ENCODE measurements around the gene KNL1.

KNL1 gene, protein sequence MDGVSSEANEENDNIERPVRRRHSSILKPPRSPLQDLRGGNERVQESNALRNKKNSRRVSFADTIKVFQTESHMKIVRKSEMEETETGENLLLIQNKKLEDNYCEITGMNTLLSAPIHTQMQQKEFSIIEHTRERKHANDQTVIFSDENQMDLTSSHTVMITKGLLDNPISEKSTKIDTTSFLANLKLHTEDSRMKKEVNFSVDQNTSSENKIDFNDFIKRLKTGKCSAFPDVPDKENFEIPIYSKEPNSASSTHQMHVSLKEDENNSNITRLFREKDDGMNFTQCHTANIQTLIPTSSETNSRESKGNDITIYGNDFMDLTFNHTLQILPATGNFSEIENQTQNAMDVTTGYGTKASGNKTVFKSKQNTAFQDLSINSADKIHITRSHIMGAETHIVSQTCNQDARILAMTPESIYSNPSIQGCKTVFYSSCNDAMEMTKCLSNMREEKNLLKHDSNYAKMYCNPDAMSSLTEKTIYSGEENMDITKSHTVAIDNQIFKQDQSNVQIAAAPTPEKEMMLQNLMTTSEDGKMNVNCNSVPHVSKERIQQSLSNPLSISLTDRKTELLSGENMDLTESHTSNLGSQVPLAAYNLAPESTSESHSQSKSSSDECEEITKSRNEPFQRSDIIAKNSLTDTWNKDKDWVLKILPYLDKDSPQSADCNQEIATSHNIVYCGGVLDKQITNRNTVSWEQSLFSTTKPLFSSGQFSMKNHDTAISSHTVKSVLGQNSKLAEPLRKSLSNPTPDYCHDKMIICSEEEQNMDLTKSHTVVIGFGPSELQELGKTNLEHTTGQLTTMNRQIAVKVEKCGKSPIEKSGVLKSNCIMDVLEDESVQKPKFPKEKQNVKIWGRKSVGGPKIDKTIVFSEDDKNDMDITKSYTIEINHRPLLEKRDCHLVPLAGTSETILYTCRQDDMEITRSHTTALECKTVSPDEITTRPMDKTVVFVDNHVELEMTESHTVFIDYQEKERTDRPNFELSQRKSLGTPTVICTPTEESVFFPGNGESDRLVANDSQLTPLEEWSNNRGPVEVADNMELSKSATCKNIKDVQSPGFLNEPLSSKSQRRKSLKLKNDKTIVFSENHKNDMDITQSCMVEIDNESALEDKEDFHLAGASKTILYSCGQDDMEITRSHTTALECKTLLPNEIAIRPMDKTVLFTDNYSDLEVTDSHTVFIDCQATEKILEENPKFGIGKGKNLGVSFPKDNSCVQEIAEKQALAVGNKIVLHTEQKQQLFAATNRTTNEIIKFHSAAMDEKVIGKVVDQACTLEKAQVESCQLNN (N-terminal part only)

DNA sequence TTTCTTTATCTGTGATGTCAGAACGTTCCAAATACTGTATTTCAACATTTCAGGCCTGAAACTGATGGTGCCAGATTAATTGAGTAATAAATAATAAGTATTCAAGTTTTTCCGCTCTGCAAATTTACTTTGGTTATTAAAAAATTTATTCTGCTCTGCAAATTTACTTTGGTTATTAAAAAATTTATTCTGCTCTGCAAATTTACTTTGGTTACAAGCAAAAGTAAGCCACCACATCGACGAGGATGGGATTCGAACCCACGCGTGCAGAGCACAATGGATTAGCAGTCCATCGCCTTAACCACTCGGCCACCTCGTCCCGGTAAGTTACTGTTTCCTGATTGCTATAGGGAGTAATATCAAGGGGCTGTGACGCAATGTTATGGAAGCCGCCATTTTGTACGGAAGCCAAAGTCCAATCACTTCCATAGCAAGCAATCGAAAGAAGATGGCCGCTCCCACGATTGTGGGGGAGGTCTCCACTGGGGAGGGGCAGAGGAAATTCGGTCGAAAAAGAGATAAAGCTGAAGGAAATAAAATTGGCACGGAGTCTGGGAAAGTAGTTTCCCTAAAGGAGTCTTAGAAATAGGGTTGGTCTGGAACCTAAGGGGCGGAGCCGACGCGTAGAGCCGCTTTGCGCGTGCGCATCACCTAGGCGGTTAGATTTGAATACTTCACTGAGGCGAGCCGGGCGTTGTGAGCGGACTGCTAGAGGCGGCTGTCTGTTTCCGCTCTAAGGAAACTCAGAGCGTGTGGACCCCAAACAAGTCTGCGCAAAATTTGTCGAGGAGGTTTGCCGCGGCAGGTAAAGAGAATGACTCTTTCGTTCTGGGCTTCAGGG, at the start of gene KNL1:
KNL1 (plus strand) TSS at position 662 of the 841 bp plus-strand sequence. CDS start 8,683 bp downstream, outside the sequence.
- TF ChIP-seq, protein P1, sequence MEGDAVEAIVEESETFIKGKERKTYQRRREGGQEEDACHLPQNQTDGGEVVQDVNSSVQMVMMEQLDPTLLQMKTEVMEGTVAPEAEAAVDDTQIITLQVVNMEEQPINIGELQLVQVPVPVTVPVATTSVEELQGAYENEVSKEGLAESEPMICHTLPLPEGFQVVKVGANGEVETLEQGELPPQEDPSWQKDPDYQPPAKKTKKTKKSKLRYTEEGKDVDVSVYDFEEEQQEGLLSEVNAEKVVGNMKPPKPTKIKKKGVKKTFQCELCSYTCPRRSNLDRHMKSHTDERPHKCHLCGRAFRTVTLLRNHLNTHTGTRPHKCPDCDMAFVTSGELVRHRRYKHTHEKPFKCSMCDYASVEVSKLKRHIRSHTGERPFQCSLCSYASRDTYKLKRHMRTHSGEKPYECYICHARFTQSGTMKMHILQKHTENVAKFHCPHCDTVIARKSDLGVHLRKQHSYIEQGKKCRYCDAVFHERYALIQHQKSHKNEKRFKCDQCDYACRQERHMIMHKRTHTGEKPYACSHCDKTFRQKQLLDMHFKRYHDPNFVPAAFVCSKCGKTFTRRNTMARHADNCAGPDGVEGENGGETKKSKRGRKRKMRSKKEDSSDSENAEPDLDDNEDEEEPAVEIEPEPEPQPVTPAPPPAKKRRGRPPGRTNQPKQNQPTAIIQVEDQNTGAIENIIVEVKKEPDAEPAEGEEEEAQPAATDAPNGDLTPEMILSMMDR (conservative IDR thresholded peaks at IDR 0.05; ENCODE audit: low read depth, low read length) = no peak
- peak within 1 kb of the TSS; percentile 82 for H3K4me3 ChIP-seq (ENCODE audit: low read depth, low read length)
- peak; percentile 97 for DNase-seq (ENCODE audit: low read depth)

DNA sequence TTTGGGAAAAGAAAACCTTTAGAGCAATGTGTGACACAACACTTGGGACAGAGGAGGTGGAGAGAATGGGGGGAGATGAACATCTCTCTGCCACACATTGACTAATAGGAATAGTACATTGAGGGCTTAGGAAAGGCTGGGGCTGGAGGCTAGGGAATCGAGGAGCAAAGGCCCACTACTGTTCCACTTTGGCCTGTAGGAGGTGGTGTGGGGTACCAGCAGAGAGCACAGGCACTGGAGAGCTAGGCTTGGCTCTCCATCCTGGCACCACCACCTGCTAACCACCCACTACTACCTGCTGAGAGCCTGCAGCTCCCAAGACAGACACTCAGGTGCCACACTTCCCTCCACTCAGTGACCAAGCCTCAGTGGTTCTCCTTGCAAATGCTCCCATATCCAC, 48.6 kb upstream of the KNL1 start:
- TF ChIP-seq, protein P1 (conservative IDR thresholded peaks at IDR 0.05; ENCODE audit: low read depth, low read length) = peak; percentile 11
- DNase-seq (ENCODE audit: low read depth) = no peak
- H3K4me3 ChIP-seq (ENCODE audit: low read depth, low read length) = no peak overlapping the region

DNA sequence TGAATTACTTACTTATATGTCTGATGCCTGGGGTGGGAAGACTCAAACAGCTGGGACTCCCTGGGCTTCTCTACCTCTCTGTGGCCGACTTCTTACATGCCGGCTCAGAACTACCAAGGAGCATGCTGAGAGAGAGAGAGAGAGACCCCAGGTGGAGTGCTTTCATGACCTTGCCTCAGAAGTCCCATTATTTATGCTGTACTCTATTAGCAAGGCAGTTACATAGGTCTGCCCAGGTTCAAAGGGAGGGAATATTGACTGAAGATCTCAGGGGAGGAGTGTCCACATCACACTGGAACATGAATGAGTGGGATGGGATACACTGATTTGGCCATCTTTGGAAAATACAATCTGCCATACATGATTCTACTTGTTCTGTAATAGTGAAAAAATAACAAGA, 45.4 kb upstream of the KNL1 start:
- no peak overlapping the region for H3K4me3 ChIP-seq (ENCODE audit: low read depth, low read length)
- no peak for DNase-seq (ENCODE audit: low read depth)
- TF ChIP-seq, protein P1 (conservative IDR thresholded peaks at IDR 0.05; ENCODE audit: low read depth, low read length) = no peak

DNA sequence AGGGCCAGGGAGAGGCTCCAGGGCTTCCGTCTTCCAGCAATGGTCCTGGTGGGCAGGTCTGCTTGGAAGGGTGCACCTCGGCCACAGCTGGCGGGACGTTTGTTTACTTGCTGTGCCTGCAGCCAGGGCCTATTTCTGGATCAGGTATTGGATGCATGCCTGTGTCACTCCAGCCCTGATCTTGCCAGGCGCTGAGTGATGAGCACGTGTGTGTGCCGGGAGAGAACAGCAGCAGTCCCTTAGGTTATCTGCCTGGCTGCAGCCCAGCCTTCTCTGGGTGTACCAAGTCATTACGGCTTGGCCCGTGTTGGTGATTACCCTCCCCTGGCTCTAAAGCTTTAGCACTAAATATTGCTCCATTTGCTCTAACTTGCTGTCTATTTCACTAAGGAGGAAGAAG, 44.2 kb upstream of the KNL1 start:
- DNase-seq (ENCODE audit: low read depth) = no peak
- no peak overlapping the region for H3K4me3 ChIP-seq (ENCODE audit: low read depth, low read length)
- TF ChIP-seq, protein P1 (conservative IDR thresholded peaks at IDR 0.05; ENCODE audit: low read depth, low read length) = no peak

DNA sequence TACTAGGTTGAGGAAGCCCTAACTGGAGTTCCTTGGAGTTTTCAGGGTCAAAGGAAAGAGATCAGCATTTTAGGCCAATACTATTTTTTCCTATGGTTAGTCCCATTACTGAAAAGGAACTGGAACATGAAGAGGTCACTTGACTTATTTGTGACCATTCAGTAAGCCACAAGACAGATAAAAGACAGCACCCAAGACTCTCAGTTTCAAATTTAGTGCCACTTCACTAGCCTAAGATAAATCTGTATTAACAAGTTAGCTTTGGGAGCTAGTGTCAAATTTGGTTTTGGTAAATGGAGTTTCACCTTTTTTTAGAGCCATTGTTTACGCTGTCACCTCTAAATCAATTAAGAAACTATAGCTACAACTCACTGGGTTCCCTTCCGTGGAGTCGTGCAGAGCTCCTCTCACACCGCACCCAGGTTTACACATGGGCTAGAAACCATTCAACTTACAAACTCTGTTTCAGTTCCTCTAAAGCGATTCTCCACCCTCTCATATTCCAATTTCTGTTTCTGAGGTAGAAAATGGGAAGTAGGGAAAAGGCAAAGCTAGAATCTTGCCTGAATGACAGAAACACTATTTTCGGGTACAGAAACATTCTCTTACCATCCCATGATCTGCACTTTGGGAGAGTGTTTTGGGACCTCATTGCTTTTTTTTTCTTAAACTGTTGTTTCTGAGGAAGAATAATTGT, 43.6 kb upstream of the KNL1 start:
- TF ChIP-seq, protein P1 (conservative IDR thresholded peaks at IDR 0.05; ENCODE audit: low read depth, low read length) = no peak
- no peak overlapping the region for H3K4me3 ChIP-seq (ENCODE audit: low read depth, low read length)
- no peak for DNase-seq (ENCODE audit: low read depth)
